OCI-LY7 (cell line): ENCODE measurements around the gene HDAC10.

Experiments used
- EZH2phosphoT487 ChIP-seq: fragments of 200-600 bp; sonication (generic); IDR thresholded peaks from 2 replicates; pipeline ENCODE4 v1.6.1; 2018; ENCODE audit warnings: low read depth, borderline replicate concordance, mild to moderate bottlenecking, mixed run types, antibody characterized with exemption, low read length, moderate library complexity, mixed read lengths
- TF ChIP-seq, protein P1 (sequence below): fragments of 200-600 bp; sonication (generic); conservative IDR thresholded peaks from 2 replicates; pipeline ENCODE4 v1.5.1; 2014; ENCODE audit warnings: mild to moderate bottlenecking, antibody characterized with exemption, low read length, moderate library complexity, mixed read lengths

DNA sequence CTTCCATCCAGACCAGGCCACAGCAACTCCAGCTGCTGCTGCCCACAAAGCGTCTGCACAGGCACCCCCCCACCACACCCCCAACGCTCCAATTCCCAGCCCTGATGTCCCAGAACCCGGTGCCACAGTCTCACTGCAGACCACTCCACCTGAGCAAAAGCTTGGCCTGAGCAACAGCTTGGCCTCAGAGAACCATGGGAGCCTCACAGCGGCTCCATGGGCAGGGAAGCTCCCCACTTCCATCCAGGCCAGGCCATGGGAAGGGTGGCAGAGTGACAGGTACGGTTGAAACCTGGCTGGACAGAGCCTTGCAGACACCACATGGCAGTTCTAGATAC, 43.2 kb upstream of the HDAC10 start:
- TF ChIP-seq, protein P1, sequence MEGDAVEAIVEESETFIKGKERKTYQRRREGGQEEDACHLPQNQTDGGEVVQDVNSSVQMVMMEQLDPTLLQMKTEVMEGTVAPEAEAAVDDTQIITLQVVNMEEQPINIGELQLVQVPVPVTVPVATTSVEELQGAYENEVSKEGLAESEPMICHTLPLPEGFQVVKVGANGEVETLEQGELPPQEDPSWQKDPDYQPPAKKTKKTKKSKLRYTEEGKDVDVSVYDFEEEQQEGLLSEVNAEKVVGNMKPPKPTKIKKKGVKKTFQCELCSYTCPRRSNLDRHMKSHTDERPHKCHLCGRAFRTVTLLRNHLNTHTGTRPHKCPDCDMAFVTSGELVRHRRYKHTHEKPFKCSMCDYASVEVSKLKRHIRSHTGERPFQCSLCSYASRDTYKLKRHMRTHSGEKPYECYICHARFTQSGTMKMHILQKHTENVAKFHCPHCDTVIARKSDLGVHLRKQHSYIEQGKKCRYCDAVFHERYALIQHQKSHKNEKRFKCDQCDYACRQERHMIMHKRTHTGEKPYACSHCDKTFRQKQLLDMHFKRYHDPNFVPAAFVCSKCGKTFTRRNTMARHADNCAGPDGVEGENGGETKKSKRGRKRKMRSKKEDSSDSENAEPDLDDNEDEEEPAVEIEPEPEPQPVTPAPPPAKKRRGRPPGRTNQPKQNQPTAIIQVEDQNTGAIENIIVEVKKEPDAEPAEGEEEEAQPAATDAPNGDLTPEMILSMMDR = no peak
- TF ChIP-seq EZH2phosphoT487 = no peak
